HEK293 (cell line): ENCODE results near the gene ADRB2.

ENCODE experiments used
- SCRT1 ChIP-seq: fragments of 450-650 bp; formaldehyde crosslinking; IDR thresholded peaks from 2 replicates; pipeline ENCODE4 v1.5.1; 2016; ENCODE audit warnings: missing biosample characterization, missing genetic modification characterization, borderline replicate concordance
- YY2 ChIP-seq: fragments of 450-650 bp; formaldehyde crosslinking; IDR thresholded peaks from 2 replicates; pipeline ENCODE4 v1.5.1; 2016; ENCODE audit warnings: missing biosample characterization, missing genetic modification characterization
- ZFP3 ChIP-seq: fragments of 450-650 bp; formaldehyde crosslinking; IDR thresholded peaks from 2 replicates; pipeline ENCODE4 v1.5.1; 2016; ENCODE audit warnings: low read depth, missing biosample characterization, missing genetic modification characterization
- ZNF184 ChIP-seq: fragments of 450-650 bp; IDR thresholded peaks from 2 replicates; pipeline ENCODE4 v1.5.1; 2018; ENCODE audit warnings: missing biosample characterization, mild to moderate bottlenecking, missing genetic modification characterization
- ZNF24 ChIP-seq: fragments of 450-650 bp; formaldehyde crosslinking; IDR thresholded peaks from 2 replicates; pipeline ENCODE4 v1.5.1; 2016; ENCODE audit warnings: missing biosample characterization, missing genetic modification characterization
- ZNF658 ChIP-seq: fragments of 450-650 bp; formaldehyde crosslinking; IDR thresholded peaks from 2 replicates; pipeline ENCODE4; 2016; ENCODE audit warnings: missing biosample characterization, missing genetic modification characterization
- ZNF660 ChIP-seq: fragments of 450-650 bp; IDR thresholded peaks from 2 replicates; pipeline ENCODE4 v1.5.1; 2018; ENCODE audit warnings: missing biosample characterization, mild to moderate bottlenecking, missing genetic modification characterization
- ZNF707 ChIP-seq: fragments of 450-650 bp; formaldehyde crosslinking; IDR thresholded peaks from 2 replicates; pipeline ENCODE4 v1.5.1; 2016; ENCODE audit warnings: missing biosample characterization, missing genetic modification characterization
- TF ChIP-seq, protein P1 (sequence below): fragments of 450-650 bp; formaldehyde crosslinking; IDR thresholded peaks from 2 replicates; pipeline ENCODE4 v1.5.1; 2016; ENCODE audit warnings: missing biosample characterization, missing genetic modification characterization
- TF ChIP-seq, protein P2 (sequence below): fragments of 450-650 bp; formaldehyde crosslinking; IDR thresholded peaks from 2 replicates; pipeline ENCODE4 v1.5.1; 2017; ENCODE audit warnings: missing biosample characterization, missing genetic modification characterization
- TF ChIP-seq, protein P3 (sequence below): sonication (generic); formaldehyde crosslinking; IDR thresholded peaks from 2 replicates; pipeline ENCODE4 v1.8.1; 2022; ENCODE audit warnings: mild to moderate bottlenecking, moderate library complexity, missing genetic modification reagents
- TF ChIP-seq, protein P4 (sequence below): fragments of 450-650 bp; formaldehyde crosslinking; IDR thresholded peaks from 2 replicates; pipeline ENCODE4 v1.5.1; 2016; ENCODE audit warnings: missing biosample characterization, missing genetic modification characterization
- TF ChIP-seq, protein P5 (sequence below): fragments of 450-650 bp; formaldehyde crosslinking; IDR thresholded peaks from 2 replicates; pipeline ENCODE4 v1.5.1; 2016; ENCODE audit warnings: missing biosample characterization, missing genetic modification characterization
- TF ChIP-seq, protein P6 (sequence below): fragments of 450-650 bp; formaldehyde crosslinking; IDR thresholded peaks from 2 replicates; pipeline ENCODE4 v1.5.1; 2016; ENCODE audit warnings: missing biosample characterization, missing genetic modification characterization

DNA sequence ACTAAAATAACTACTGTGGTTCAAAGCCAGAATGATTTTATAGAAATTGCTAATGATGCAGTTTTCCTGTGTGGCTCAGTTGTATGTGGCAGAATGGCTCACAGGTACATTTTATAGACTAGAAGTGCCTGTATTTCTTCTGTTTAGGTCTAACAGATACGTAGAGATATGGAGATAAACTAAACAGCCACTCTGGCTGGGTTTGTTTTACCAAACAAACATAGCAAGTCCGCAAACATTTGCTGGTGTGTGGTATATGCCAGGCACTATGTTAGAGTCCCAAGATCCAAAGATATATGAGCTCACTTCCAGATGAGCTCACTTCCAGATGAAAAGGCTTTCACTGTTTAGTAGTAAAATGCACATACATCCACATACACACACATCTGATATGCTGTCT is 24.4 kb downstream of the ADRB2 start:
- TF ChIP-seq ZNF658 (tag by site-specific recombination): no peak
- TF ChIP-seq, protein P1, sequence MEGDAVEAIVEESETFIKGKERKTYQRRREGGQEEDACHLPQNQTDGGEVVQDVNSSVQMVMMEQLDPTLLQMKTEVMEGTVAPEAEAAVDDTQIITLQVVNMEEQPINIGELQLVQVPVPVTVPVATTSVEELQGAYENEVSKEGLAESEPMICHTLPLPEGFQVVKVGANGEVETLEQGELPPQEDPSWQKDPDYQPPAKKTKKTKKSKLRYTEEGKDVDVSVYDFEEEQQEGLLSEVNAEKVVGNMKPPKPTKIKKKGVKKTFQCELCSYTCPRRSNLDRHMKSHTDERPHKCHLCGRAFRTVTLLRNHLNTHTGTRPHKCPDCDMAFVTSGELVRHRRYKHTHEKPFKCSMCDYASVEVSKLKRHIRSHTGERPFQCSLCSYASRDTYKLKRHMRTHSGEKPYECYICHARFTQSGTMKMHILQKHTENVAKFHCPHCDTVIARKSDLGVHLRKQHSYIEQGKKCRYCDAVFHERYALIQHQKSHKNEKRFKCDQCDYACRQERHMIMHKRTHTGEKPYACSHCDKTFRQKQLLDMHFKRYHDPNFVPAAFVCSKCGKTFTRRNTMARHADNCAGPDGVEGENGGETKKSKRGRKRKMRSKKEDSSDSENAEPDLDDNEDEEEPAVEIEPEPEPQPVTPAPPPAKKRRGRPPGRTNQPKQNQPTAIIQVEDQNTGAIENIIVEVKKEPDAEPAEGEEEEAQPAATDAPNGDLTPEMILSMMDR: no peak
- no peak for TF ChIP-seq ZNF24 (tag by site-specific recombination)
- no peak for TF ChIP-seq SCRT1 (tag by site-specific recombination)
- no peak for TF ChIP-seq ZFP3 (tag by site-specific recombination)
- TF ChIP-seq, protein P2, sequence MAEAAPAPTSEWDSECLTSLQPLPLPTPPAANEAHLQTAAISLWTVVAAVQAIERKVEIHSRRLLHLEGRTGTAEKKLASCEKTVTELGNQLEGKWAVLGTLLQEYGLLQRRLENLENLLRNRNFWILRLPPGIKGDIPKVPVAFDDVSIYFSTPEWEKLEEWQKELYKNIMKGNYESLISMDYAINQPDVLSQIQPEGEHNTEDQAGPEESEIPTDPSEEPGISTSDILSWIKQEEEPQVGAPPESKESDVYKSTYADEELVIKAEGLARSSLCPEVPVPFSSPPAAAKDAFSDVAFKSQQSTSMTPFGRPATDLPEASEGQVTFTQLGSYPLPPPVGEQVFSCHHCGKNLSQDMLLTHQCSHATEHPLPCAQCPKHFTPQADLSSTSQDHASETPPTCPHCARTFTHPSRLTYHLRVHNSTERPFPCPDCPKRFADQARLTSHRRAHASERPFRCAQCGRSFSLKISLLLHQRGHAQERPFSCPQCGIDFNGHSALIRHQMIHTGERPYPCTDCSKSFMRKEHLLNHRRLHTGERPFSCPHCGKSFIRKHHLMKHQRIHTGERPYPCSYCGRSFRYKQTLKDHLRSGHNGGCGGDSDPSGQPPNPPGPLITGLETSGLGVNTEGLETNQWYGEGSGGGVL (tag by site-specific recombination): no peak
- TF ChIP-seq, protein P3, sequence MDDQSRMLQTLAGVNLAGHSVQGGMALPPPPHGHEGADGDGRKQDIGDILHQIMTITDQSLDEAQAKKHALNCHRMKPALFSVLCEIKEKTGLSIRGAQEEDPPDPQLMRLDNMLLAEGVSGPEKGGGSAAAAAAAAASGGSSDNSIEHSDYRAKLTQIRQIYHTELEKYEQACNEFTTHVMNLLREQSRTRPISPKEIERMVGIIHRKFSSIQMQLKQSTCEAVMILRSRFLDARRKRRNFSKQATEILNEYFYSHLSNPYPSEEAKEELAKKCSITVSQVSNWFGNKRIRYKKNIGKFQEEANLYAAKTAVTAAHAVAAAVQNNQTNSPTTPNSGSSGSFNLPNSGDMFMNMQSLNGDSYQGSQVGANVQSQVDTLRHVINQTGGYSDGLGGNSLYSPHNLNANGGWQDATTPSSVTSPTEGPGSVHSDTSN (CRISPR knock-in tag): no peak
- TF ChIP-seq, protein P4, sequence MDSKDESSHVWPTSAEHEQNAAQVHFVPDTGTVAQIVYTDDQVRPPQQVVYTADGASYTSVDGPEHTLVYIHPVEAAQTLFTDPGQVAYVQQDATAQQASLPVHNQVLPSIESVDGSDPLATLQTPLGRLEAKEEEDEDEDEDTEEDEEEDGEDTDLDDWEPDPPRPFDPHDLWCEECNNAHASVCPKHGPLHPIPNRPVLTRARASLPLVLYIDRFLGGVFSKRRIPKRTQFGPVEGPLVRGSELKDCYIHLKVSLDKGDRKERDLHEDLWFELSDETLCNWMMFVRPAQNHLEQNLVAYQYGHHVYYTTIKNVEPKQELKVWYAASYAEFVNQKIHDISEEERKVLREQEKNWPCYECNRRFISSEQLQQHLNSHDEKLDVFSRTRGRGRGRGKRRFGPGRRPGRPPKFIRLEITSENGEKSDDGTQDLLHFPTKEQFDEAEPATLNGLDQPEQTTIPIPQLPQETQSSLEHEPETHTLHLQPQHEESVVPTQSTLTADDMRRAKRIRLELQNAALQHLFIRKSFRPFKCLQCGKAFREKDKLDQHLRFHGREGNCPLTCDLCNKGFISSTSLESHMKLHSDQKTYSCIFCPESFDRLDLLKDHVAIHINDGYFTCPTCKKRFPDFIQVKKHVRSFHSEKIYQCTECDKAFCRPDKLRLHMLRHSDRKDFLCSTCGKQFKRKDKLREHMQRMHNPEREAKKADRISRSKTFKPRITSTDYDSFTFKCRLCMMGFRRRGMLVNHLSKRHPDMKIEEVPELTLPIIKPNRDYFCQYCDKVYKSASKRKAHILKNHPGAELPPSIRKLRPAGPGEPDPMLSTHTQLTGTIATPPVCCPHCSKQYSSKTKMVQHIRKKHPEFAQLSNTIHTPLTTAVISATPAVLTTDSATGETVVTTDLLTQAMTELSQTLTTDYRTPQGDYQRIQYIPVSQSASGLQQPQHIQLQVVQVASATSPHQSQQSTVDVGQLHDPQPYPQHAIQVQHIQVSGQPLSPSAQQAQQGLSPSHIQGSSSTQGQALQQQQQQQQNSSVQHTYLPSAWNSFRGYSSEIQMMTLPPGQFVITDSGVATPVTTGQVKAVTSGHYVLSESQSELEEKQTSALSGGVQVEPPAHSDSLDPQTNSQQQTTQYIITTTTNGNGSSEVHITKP (tag by site-specific recombination): no peak
- TF ChIP-seq, protein P5, sequence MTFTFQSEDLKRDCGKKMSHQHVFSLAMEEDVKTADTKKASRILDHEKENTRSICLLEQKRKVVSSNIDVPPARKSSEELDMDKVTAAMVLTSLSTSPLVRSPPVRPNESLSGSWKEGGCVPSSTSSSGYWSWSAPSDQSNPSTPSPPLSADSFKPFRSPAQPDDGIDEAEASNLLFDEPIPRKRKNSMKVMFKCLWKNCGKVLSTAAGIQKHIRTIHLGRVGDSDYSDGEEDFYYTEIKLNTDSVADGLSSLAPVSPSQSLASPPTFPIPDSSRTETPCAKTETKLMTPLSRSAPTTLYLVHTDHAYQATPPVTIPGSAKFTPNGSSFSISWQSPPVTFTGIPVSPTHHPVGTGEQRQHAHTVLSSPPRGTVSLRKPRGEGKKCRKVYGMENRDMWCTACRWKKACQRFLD (tag by site-specific recombination): no peak
- TF ChIP-seq YY2 (tag by site-specific recombination): no peak
- TF ChIP-seq ZNF707 (tag by site-specific recombination): no peak
- TF ChIP-seq, protein P6, sequence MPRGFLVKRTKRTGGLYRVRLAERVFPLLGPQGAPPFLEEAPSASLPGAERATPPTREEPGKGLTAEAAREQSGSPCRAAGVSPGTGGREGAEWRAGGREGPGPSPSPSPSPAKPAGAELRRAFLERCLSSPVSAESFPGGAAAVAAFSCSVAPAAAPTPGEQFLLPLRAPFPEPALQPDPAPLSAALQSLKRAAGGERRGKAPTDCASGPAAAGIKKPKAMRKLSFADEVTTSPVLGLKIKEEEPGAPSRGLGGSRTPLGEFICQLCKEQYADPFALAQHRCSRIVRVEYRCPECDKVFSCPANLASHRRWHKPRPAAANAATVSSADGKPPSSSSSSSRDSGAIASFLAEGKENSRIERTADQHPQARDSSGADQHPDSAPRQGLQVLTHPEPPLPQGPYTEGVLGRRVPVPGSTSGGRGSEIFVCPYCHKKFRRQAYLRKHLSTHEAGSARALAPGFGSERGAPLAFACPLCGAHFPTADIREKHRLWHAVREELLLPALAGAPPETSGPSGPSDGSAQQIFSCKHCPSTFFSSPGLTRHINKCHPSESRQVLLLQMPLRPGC (tag by site-specific recombination): no peak
- no peak for TF ChIP-seq ZNF660 (tag by site-specific recombination)
- no peak for TF ChIP-seq ZNF184 (tag by site-specific recombination)
